OCI-LY1 (cell line): ENCODE data around the gene F10.

Source experiments
- CTCF ChIP-seq: fragments of 200-600 bp; sonication (generic), shearing (Covaris generic); IDR thresholded peaks from 2 replicates; pipeline ENCODE4 v1.5.1; 2017; ENCODE audit warnings: mild to moderate bottlenecking, antibody characterized with exemption, low read length, moderate library complexity, mixed read lengths
- EZH2 ChIP-seq: fragments of 200-600 bp; sonication (generic), shearing (Covaris generic); IDR thresholded peaks from 2 replicates; pipeline ENCODE4 v1.8.0; 2017; ENCODE audit warnings: borderline replicate concordance, mixed run types, mild to moderate bottlenecking, antibody characterized with exemption, low read length, moderate library complexity, mixed read lengths

GRCh38 chr13:113138792-113139551 is 16.4 kb downstream of the F10 start:
- TF ChIP-seq CTCF (no peak), EZH2 (no peak)
